Neural cell (in vitro differentiated cells): ENCODE data around the gene C2CD2L. TPM values are rescaled to one million over a fixed set of nuclear protein-coding genes. Genes with fewer than 3 reads are reported as not detected.

ENCODE experiments used
- H2AFZ ChIP-seq: fragments of 200-600, 300-800 bp; sonication (generic), shearing (Covaris generic); 2 replicates; pipeline ENCODE4 v1.6.0; 2014; ENCODE audit warnings: low read depth, mild to moderate bottlenecking, antibody characterized with exemption, low read length, moderate library complexity
- H3F3A ChIP-seq: fragments of 200-600 bp; shearing (Covaris generic); 2 replicates; pipeline ENCODE4 v1.6.1; 2016; ENCODE audit warnings: mild to moderate bottlenecking, moderate library complexity, mixed read lengths, antibody characterized with exemption, low read length; ENCODE audit not compliant: insufficient read depth, poor library complexity, severe bottlenecking
- H3K27ac ChIP-seq: fragments of 200-600, 300-800 bp; sonication (generic), shearing (Covaris generic); 2 replicates; pipeline ENCODE4 v1.5.1; 2014; ENCODE audit warnings: mild to moderate bottlenecking, low read length, moderate library complexity
- H3K27me3 ChIP-seq: fragments of 300-800, 200-600 bp; sonication (generic), shearing (Covaris generic); 2 replicates; pipeline ENCODE4 v1.6.0; 2014; ENCODE audit warnings: mild to moderate bottlenecking, low read depth, low read length, moderate library complexity; ENCODE audit not compliant: insufficient read depth
- H3K36me3 ChIP-seq: fragments of 300-800, 200-600 bp; sonication (generic), shearing (Covaris generic); 2 replicates; pipeline ENCODE4 v1.5.1; 2014; ENCODE audit warnings: mild to moderate bottlenecking, antibody characterized with exemption, low read length, moderate library complexity; ENCODE audit not compliant: insufficient read depth
- H3K4me2 ChIP-seq: fragments of 300-800, 200-600 bp; sonication (generic), shearing (Covaris generic); 2 replicates; pipeline ENCODE4 v1.6.0; 2014; ENCODE audit warnings: mild to moderate bottlenecking, low read length
- H3K4me3 ChIP-seq: fragments of 300-800, 200-600 bp; sonication (generic), shearing (Covaris generic); 2 replicates; pipeline ENCODE4 v1.5.1; 2014; ENCODE audit warnings: mild to moderate bottlenecking, low read length, moderate library complexity
- H3K79me2 ChIP-seq: fragments of 200-600 bp; shearing (Covaris generic); replicated peaks from 2 replicates; pipeline ENCODE4 v1.6.0; 2014; ENCODE audit warnings: mild to moderate bottlenecking, low read length, moderate library complexity; ENCODE audit not compliant: insufficient read depth
- H3K9ac ChIP-seq: fragments of 300-800, 200-600 bp; sonication (generic), shearing (Covaris generic); 2 replicates; pipeline ENCODE4 v1.6.1; 2016; ENCODE audit warnings: mild to moderate bottlenecking, low read length, mixed read lengths
- H3K9me2 ChIP-seq: fragments of 200-600 bp; shearing (Covaris generic); 2 replicates; pipeline ENCODE4 v1.6.1; 2016; ENCODE audit warnings: mild to moderate bottlenecking, low read length, mixed read lengths; ENCODE audit not compliant: insufficient read depth
- H3K9me3 ChIP-seq: fragments of 200-600, 300-800 bp; sonication (generic), shearing (Covaris generic); 2 replicates; pipeline ENCODE4 v1.6.1; 2016; ENCODE audit warnings: mild to moderate bottlenecking, mixed run types, low read length, moderate library complexity, mixed read lengths
- H4K20me1 ChIP-seq: fragments of 200-600 bp; shearing (Covaris generic); 2 replicates; pipeline ENCODE4 v1.6.1; 2016; ENCODE audit warnings: mild to moderate bottlenecking, mixed run types; ENCODE audit not compliant: insufficient read depth
- CTCF ChIP-seq: fragments of 450-650 bp; IDR thresholded peaks from 2 replicates; pipeline ENCODE4 v1.5.1; 2014; ENCODE audit warnings: antibody characterized with exemption, mild to moderate bottlenecking, moderate library complexity; ENCODE audit not compliant: poor library complexity, severe bottlenecking
- EP300 ChIP-seq: fragments of 450-650 bp; conservative IDR thresholded peaks from 2 replicates; pipeline ENCODE4 v1.6.1; 2014; ENCODE audit warnings: antibody characterized with exemption, mild to moderate bottlenecking, moderate library complexity; ENCODE audit not compliant: poor library complexity, severe bottlenecking
- EZH2 ChIP-seq: fragments of 200-600, 300-800 bp; shearing (Covaris generic), sonication (generic); IDR thresholded peaks from 2 replicates; pipeline ENCODE4 v1.6.1; 2014; ENCODE audit warnings: antibody characterized with exemption, low read length, borderline replicate concordance, mild to moderate bottlenecking; ENCODE audit not compliant: insufficient read depth, poor library complexity, severe bottlenecking
- MXI1 ChIP-seq: fragments of 450-650 bp; conservative IDR thresholded peaks from 2 replicates; pipeline ENCODE4 v1.6.1; 2014; ENCODE audit warnings: antibody characterized with exemption, mild to moderate bottlenecking; ENCODE audit not compliant: poor library complexity, severe bottlenecking
- POLR2AphosphoS5 ChIP-seq: IDR thresholded peaks from 2 replicates; pipeline ENCODE4 v1.6.1; 2012
- RAD21 ChIP-seq: fragments of 450-650 bp; conservative IDR thresholded peaks from 2 replicates; pipeline ENCODE4 v1.6.1; 2014; ENCODE audit warnings: antibody characterized with exemption, mild to moderate bottlenecking, moderate library complexity
- SMC3 ChIP-seq: fragments of 450-650 bp; conservative IDR thresholded peaks from 2 replicates; pipeline ENCODE4 v1.6.1; 2014; ENCODE audit warnings: antibody characterized with exemption, mild to moderate bottlenecking, moderate library complexity; ENCODE audit not compliant: poor library complexity
- TAF1 ChIP-seq: IDR thresholded peaks from 2 replicates; pipeline ENCODE4 v1.6.1; 2012; ENCODE audit warnings: low read depth
- polyA plus RNA-seq: library from polyadenylated mRNA; depleted of rRNA; stranded (reverse); fragments of >200 nt; gene quantifications from 2 replicates; pipeline ENCODE4 v1.2.3, GENCODE V29; 2014
- TF ChIP-seq, protein P1 (sequence below): IDR thresholded peaks from 2 replicates; pipeline ENCODE4 v1.6.1; 2012; ENCODE audit warnings: borderline replicate concordance

C2CD2L gene
- polyA plus RNA-seq, 1 donor from 2014 or later, result 13.6 TPM

- H3K9ac ChIP-seq, result no peak overlapping the region
- H3K9me2 ChIP-seq, result no peaks in the 10 kb centered on the region
- TF ChIP-seq, protein P1, sequence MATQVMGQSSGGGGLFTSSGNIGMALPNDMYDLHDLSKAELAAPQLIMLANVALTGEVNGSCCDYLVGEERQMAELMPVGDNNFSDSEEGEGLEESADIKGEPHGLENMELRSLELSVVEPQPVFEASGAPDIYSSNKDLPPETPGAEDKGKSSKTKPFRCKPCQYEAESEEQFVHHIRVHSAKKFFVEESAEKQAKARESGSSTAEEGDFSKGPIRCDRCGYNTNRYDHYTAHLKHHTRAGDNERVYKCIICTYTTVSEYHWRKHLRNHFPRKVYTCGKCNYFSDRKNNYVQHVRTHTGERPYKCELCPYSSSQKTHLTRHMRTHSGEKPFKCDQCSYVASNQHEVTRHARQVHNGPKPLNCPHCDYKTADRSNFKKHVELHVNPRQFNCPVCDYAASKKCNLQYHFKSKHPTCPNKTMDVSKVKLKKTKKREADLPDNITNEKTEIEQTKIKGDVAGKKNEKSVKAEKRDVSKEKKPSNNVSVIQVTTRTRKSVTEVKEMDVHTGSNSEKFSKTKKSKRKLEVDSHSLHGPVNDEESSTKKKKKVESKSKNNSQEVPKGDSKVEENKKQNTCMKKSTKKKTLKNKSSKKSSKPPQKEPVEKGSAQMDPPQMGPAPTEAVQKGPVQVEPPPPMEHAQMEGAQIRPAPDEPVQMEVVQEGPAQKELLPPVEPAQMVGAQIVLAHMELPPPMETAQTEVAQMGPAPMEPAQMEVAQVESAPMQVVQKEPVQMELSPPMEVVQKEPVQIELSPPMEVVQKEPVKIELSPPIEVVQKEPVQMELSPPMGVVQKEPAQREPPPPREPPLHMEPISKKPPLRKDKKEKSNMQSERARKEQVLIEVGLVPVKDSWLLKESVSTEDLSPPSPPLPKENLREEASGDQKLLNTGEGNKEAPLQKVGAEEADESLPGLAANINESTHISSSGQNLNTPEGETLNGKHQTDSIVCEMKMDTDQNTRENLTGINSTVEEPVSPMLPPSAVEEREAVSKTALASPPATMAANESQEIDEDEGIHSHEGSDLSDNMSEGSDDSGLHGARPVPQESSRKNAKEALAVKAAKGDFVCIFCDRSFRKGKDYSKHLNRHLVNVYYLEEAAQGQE, result no peak
- TF ChIP-seq POLR2AphosphoS5 (no peak), EZH2 (no peak), SMC3 (no peak), TAF1 (no peak), MXI1 (no peak), RAD21 (no peak), CTCF (no peak), EP300 (no peak)
- no peaks in the 10 kb centered on the region for H3K79me2 ChIP-seq
- H4K20me1 ChIP-seq, result no peaks in the 10 kb centered on the region
- H3K27ac ChIP-seq, result no peak overlapping the region
- no peak overlapping the region for H3K4me2 ChIP-seq
- H3K9me3 ChIP-seq, result no peaks in the 10 kb centered on the region
- H3F3A ChIP-seq, result no peaks in the 10 kb centered on the region
- no peaks in the 10 kb centered on the region for H3K36me3 ChIP-seq
- no peak overlapping the region for H2AFZ ChIP-seq
- no peaks in the 10 kb centered on the region for H3K27me3 ChIP-seq
- H3K4me3 ChIP-seq, result no peak overlapping the region
Measured at GRCh38 chr11:119112314-119113020, 5.3 kb downstream of the C2CD2L start.

- Histone ChIP-seq H3K4me3 (no peak overlapping the region), H3K9me2 (no peaks in the 10 kb centered on the region), H3K9me3 (no peaks in the 10 kb centered on the region), H3K9ac (no peak overlapping the region), H3K27me3 (no peaks in the 10 kb centered on the region), H2AFZ (no peak overlapping the region), H3F3A (no peaks in the 10 kb centered on the region), H3K36me3 (no peaks in the 10 kb centered on the region), H4K20me1 (no peaks in the 10 kb centered on the region), H3K4me2 (no peak overlapping the region), H3K79me2 (no peaks in the 10 kb centered on the region), H3K27ac (no peak overlapping the region)
- no peak for TF ChIP-seq RAD21
- TF ChIP-seq POLR2AphosphoS5, result no peak
- no peak for TF ChIP-seq MXI1
- TF ChIP-seq EP300, result no peak
- TF ChIP-seq, protein P1, result no peak
Measured at GRCh38 chr11:119113716-119114115, 6.6 kb downstream of the C2CD2L start.
